IMR-90 (cell line): ENCODE data around the gene PPARD. TPM values are rescaled to one million over a fixed set of nuclear protein-coding genes. Genes with fewer than 3 reads are reported as not detected.

ENCODE experiments used
- ATAC-seq: fragments of 200-7000 bp; cut with Tn5 transposase; 2 replicates; pipeline ENCODE4 v1.9.1; 2020; ENCODE audit warnings: low read depth, mild to moderate bottlenecking, moderate library complexity
- BruUV-seq: library from RNA; stranded (reverse); fragments of 400-500 nt; replicated peaks from 2 replicates; lab custom pipeline; 2021; lab: Mats Ljungman, UMichigan
- CTCF ChIA-PET: fragments of 300-600 bp; formaldehyde crosslinking; extraction: SDS; loops from one replicate; lab custom pipeline; 2021; ENCODE audit warnings: antibody characterized with exemption; lab: Yijun Ruan, JAX
- POLR2A ChIA-PET: fragments of 300-600 bp; sonication (Branson Sonifier 250); formaldehyde crosslinking; loops from one replicate; lab custom pipeline; 2022; ENCODE audit warnings: antibody characterized with exemption; ENCODE audit not compliant: unreplicated experiment; lab: Charles Lee
- DNase-seq: peaks from one replicate; pipeline ENCODE4 v3.0.0; 2013
- H2AFZ ChIP-seq: replicated peaks from 2 replicates; pipeline ENCODE3; 2013; ENCODE audit warnings: low read length, mild to moderate bottlenecking; ENCODE audit not compliant: poor library complexity
- H2AK5ac ChIP-seq: 2 replicates; pipeline ENCODE4 v1.6.1; 2013; ENCODE audit warnings: low read depth, low read length, inconsistent platforms
- H2AK9ac ChIP-seq: replicated peaks from 2 replicates; pipeline ENCODE3; 2013; ENCODE audit warnings: mild to moderate bottlenecking, low read depth, low read length, moderate library complexity; ENCODE audit not compliant: poor library complexity
- H2BK120ac ChIP-seq: 2 replicates; pipeline ENCODE4 v1.6.1; 2013; ENCODE audit warnings: low read depth, low read length, inconsistent platforms
- H2BK15ac ChIP-seq: 3 replicates; pipeline ENCODE4 v1.6.1; 2013; ENCODE audit warnings: low read depth, low read length, inconsistent platforms
- H2BK20ac ChIP-seq: 2 replicates; pipeline ENCODE4 v1.6.1; 2013; ENCODE audit warnings: low read depth, mild to moderate bottlenecking, inconsistent platforms, low read length, moderate library complexity
- H2BK5ac ChIP-seq: 2 replicates; pipeline ENCODE4 v1.6.1; 2013; ENCODE audit warnings: mild to moderate bottlenecking, low read depth, low read length, inconsistent platforms; ENCODE audit not compliant: poor library complexity, severe bottlenecking
- H3K14ac ChIP-seq: replicated peaks from 2 replicates; pipeline ENCODE4 v1.6.1; 2013; ENCODE audit warnings: low read depth, low read length, inconsistent platforms
- H3K18ac ChIP-seq: 2 replicates; pipeline ENCODE4 v1.6.1; 2013; ENCODE audit warnings: low read depth, low read length, control low read depth
- H3K23ac ChIP-seq: 2 replicates; pipeline ENCODE4 v1.6.1; 2013; ENCODE audit warnings: low read depth, low read length, inconsistent platforms
- H3K27ac ChIP-seq: 2 replicates; pipeline ENCODE4 v1.5.1; 2013; ENCODE audit warnings: mild to moderate bottlenecking, control low read depth, low read length; ENCODE audit not compliant: insufficient read depth
- H3K27me3 ChIP-seq: 2 replicates; pipeline ENCODE4 v1.6.1; 2013; ENCODE audit warnings: low read length; ENCODE audit not compliant: control insufficient read depth, insufficient read depth
- H3K36me3 ChIP-seq: 2 replicates; pipeline ENCODE4 v1.6.1; 2013; ENCODE audit warnings: low read length, mixed read lengths; ENCODE audit not compliant: control insufficient read depth, insufficient read depth
- H3K4ac ChIP-seq: 2 replicates; pipeline ENCODE4 v1.6.1; 2013; ENCODE audit warnings: low read depth, low read length, inconsistent platforms
- H3K4me1 ChIP-seq: 2 replicates; pipeline ENCODE4 v1.6.1; 2013; ENCODE audit warnings: low read length, mixed read lengths; ENCODE audit not compliant: control insufficient read depth, insufficient read depth
- H3K4me2 ChIP-seq: 2 replicates; pipeline ENCODE4 v1.6.1; 2013; ENCODE audit warnings: low read depth, mild to moderate bottlenecking, control low read depth, low read length, moderate library complexity
- H3K4me3 ChIP-seq: 2 replicates; pipeline ENCODE4 v1.5.1; 2013; ENCODE audit warnings: low read depth, mild to moderate bottlenecking, control low read depth, low read length, moderate library complexity; ENCODE audit not compliant: insufficient read depth
- H3K56ac ChIP-seq: 2 replicates; pipeline ENCODE4 v1.6.1; 2013; ENCODE audit warnings: low read length, inconsistent platforms; ENCODE audit not compliant: insufficient read depth; ENCODE audit errors: extremely low read depth
- H3K79me1 ChIP-seq, 2 experiments: 2 replicates each; pipeline ENCODE4 v1.6.1; 2013; ENCODE audit warnings: low read length in 2 of 2, inconsistent platforms in 1 of 2, low read depth in 1 of 2
- H3K9ac ChIP-seq: 2 replicates; pipeline ENCODE4 v1.6.1; 2013; ENCODE audit warnings: low read depth, low read length, control low read depth
- H3K9me1 ChIP-seq: 2 replicates; pipeline ENCODE4 v1.6.1; 2013; ENCODE audit warnings: low read length, inconsistent platforms; ENCODE audit not compliant: insufficient read depth
- H3K9me3 ChIP-seq: 2 replicates; pipeline ENCODE4 v1.6.1; 2013; ENCODE audit warnings: low read length; ENCODE audit not compliant: control insufficient read depth, insufficient read depth
- H4K20me1 ChIP-seq: 2 replicates; pipeline ENCODE4 v1.6.1; 2013; ENCODE audit warnings: low read length, inconsistent platforms; ENCODE audit not compliant: insufficient read depth
- H4K5ac ChIP-seq: 2 replicates; pipeline ENCODE4 v1.6.1; 2013; ENCODE audit warnings: mild to moderate bottlenecking, low read depth, low read length, control low read depth
- H4K8ac ChIP-seq, 2 experiments: 2 replicates each; pipeline ENCODE4 v1.6.1; 2013; ENCODE audit warnings: low read depth in 2 of 2, low read length in 2 of 2, control low read depth in 1 of 2, inconsistent platforms in 1 of 2
- H4K91ac ChIP-seq: 2 replicates; pipeline ENCODE4 v1.6.1; 2013; ENCODE audit warnings: low read depth, low read length, inconsistent platforms; ENCODE audit not compliant: insufficient read depth
- BHLHE40 ChIP-seq: fragments of 150-350 bp; IDR thresholded peaks from 2 replicates; pipeline ENCODE4 v1.6.1; 2016; ENCODE audit warnings: mild to moderate bottlenecking, low read depth, low read length
- CEBPB ChIP-seq: IDR thresholded peaks from 2 replicates; pipeline ENCODE4 v1.6.1; 2012; ENCODE audit warnings: low read depth, low read length, improper control_type of control experiment
- CHD1 ChIP-seq: IDR thresholded peaks from 2 replicates; pipeline ENCODE4 v1.6.1; 2012; ENCODE audit warnings: low read depth, low read length, improper control_type of control experiment
- MAFK ChIP-seq: IDR thresholded peaks from 2 replicates; pipeline ENCODE4 v1.6.1; 2012; ENCODE audit warnings: low read depth, low read length, improper control_type of control experiment
- MXI1 ChIP-seq: IDR thresholded peaks from 2 replicates; pipeline ENCODE4 v1.6.1; 2012; ENCODE audit warnings: low read depth, mild to moderate bottlenecking, low read length, moderate library complexity, borderline replicate concordance
- NFE2L2 ChIP-seq: fragments of 150-350 bp; IDR thresholded peaks from 2 replicates; pipeline ENCODE4 v1.6.1; 2016; ENCODE audit warnings: low read depth, mild to moderate bottlenecking, low read length
- RAD21 ChIP-seq: IDR thresholded peaks from 2 replicates; pipeline ENCODE4 v1.6.1; 2012; ENCODE audit warnings: low read length, improper control_type of control experiment
- RCOR1 ChIP-seq: IDR thresholded peaks from 2 replicates; pipeline ENCODE4 v1.6.1; 2012; ENCODE audit warnings: mild to moderate bottlenecking, low read length, improper control_type of control experiment; ENCODE audit not compliant: insufficient replicate concordance
- RFX5 ChIP-seq: IDR thresholded peaks from 2 replicates; pipeline ENCODE4 v1.8.0; 2012; ENCODE audit warnings: low read depth, mild to moderate bottlenecking, low read length, moderate library complexity
- SMC3 ChIP-seq: fragments of 150-350 bp; IDR thresholded peaks from 2 replicates; pipeline ENCODE4 v1.6.1; 2016; ENCODE audit warnings: low read depth, mild to moderate bottlenecking, antibody characterized with exemption, low read length, moderate library complexity
- WGBS, 2 experiments: methylation state at CpG; one replicate each; pipeline versions ENCODE4 v1.1.5 to v1.1.7; 2013; ENCODE audit warnings: missing lambda C conversion rate in 2 of 2; ENCODE audit not compliant: insufficient read length in 1 of 2; ENCODE audit errors: extremely low coverage in 2 of 2; 5-methylcytosine and 5-hydroxymethylcytosine counted together
- dilution Hi-C: fragments of 300-500 bp; cut with HindIII; formaldehyde crosslinking; loops from one replicate; pipeline ENCODE4 v1.14.3; 2018; ENCODE audit warnings: low sequenced_read_pairs; ENCODE audit not compliant: unreplicated experiment
- in situ Hi-C: fragments of 300-500 bp; cut with MboI; formaldehyde crosslinking; loops from 3 replicates; pipeline ENCODE4 v1.14.3; 2019; ENCODE audit warnings: low sequenced_read_pairs, inconsistent platforms, mixed read lengths
- intact Hi-C: fragments of 100-400 bp; cut with micrococcal nuclease; formaldehyde crosslinking; loops from 2 replicates; pipeline ENCODE4 v1.10.0; 2022
- polyA plus RNA-seq, 3 experiments: library from polyadenylated mRNA; depleted of rRNA; stranded (reverse); fragments of >200 nt; gene quantifications; 2 replicates each; pipeline ENCODE4 v1.2.3, GENCODE V29; 2012; ENCODE audit warnings: low replicate concordance in 1 of 3
- total RNA-seq: library from RNA; depleted of rRNA; stranded (reverse); fragments of >200 nt; gene quantifications from 2 replicates; pipeline ENCODE4 v1.2.3, GENCODE V29; 2012
- TF ChIP-seq, protein P1 (sequence below): conservative IDR thresholded peaks from 2 replicates; pipeline ENCODE4 v1.5.1; 2012; ENCODE audit warnings: mild to moderate bottlenecking, low read depth, low read length, improper control_type of control experiment

The PPARD gene
- total and polyA plus RNA-seq, 2 of the 4 experiments (the other 2 are of a cell fraction) = 10.4 to 69.0 TPM

DNA sequence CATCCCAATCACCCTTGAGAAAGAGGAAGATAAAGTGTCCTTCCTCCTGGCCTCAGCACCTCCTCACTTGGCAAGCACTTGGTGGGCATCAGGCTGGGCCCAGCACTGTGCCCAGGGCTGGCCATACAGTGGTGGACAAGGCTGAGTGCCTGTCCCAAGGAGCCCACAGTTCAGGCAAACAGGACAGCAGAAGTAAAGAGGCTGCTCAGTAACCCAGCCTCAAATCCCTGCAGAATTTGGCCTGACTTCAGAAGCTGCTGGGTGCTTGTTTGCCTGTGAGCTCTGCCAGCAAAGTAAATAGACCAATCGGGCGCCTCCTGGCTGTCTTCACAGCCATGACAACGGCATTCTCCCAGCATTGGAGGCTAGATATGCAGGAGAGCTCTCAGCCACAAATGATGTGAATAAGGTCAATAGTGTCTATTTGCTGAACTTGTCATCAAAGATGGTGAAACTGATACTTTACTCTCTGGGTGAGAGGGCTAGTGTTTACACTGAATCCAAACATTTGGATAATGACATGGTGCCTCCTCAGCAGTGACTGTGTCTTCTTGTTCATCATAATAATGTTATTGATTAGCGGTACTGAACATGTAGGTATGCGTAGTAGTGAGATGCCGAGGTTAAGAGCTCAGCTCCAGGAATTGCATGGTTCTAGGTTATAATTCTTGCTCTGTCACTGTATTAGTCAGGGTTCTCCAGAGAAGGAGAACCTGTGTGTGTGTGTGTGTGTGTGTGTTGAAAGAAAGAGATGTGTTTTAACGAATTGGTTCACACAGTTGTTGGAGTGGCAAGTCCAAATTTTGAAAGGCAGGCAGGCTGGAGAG is 72.9 kb downstream of the PPARD start:
- peak overlapping the region; percentile 92 for H2AK5ac ChIP-seq
- H3K18ac ChIP-seq = peak overlapping the region; percentile 35
- H3K56ac ChIP-seq = no peak overlapping the region
- peaks cover 54% of the 10 kb centered on the region for H3K36me3 ChIP-seq
- 5% methylated on average over 4 of the region's 7 CpGs; no CpG with 5 or more reads in 1 of the 2 experiments for WGBS, 2 experiments
- H3K4ac ChIP-seq = peak overlapping the region; percentile 95
- peak; percentile 96 for DNase-seq
- no peak overlapping the region for H3K4me3 ChIP-seq
- no TSS peak for BruUV-seq
- H2BK20ac ChIP-seq = peak overlapping the region; percentile 79
- H3K9ac ChIP-seq = peak overlapping the region; percentile 26; the same call in 1 of the 2 replicates
- H2BK5ac ChIP-seq = peak overlapping the region; percentile 78
- H3K9me1 ChIP-seq = peaks cover 52% of the 10 kb centered on the region
- dilution Hi-C loops = no loop called here
- H3K27me3 ChIP-seq = no peaks in the 10 kb centered on the region
- in situ Hi-C loops = no loop called here
- H2AFZ ChIP-seq = peak overlapping the region; percentile 74
- peak overlapping the region; percentile 91 for H2BK120ac ChIP-seq
- peak overlapping the region; percentile 23; the same call in 1 of the 2 replicates for H4K5ac ChIP-seq
- peaks cover 40 to 85% of the 10 kb centered on the region in 2 experiments for H3K79me1 ChIP-seq
- peak overlapping the region; percentile 59; the same call in 1 of the 2 replicates for H3K23ac ChIP-seq
- peak overlapping the region; percentile 77 for H3K27ac ChIP-seq
- ChIA-PET POLR2A (interaction anchor here (0.6 to 1.3 kb wide), 2 partner anchors 13 to 72 kb away, joined by 4 read pairs; no protein-coding TSS in a partner anchor), CTCF (interaction anchor here (0.6 to 1.5 kb wide), 8 partner anchors 9 to 71 kb away, joined by 3 to 7 read pairs (median 4); no protein-coding TSS in a partner anchor)
- TF ChIP-seq RCOR1 = peak; percentile 30
- peak; percentile 75; the same call in 1 of the 2 replicates for TF ChIP-seq BHLHE40
- TF ChIP-seq NFE2L2 = peak; percentile 72
- TF ChIP-seq MAFK = peak; percentile 28; the same call in 1 of the 2 replicates
- TF ChIP-seq RFX5 = no peak; the same call in 1 of the 2 replicates
- no peak for TF ChIP-seq CHD1
- TF ChIP-seq SMC3 = peak; percentile 83
- TF ChIP-seq CEBPB = peak; percentile 49; the same call in 1 of the 2 replicates
- peak; percentile 33; the same call in 1 of the 2 replicates for TF ChIP-seq MXI1
- TF ChIP-seq RAD21 = peak; percentile 73
- TF ChIP-seq, protein P1, sequence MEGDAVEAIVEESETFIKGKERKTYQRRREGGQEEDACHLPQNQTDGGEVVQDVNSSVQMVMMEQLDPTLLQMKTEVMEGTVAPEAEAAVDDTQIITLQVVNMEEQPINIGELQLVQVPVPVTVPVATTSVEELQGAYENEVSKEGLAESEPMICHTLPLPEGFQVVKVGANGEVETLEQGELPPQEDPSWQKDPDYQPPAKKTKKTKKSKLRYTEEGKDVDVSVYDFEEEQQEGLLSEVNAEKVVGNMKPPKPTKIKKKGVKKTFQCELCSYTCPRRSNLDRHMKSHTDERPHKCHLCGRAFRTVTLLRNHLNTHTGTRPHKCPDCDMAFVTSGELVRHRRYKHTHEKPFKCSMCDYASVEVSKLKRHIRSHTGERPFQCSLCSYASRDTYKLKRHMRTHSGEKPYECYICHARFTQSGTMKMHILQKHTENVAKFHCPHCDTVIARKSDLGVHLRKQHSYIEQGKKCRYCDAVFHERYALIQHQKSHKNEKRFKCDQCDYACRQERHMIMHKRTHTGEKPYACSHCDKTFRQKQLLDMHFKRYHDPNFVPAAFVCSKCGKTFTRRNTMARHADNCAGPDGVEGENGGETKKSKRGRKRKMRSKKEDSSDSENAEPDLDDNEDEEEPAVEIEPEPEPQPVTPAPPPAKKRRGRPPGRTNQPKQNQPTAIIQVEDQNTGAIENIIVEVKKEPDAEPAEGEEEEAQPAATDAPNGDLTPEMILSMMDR = peak; percentile 78
- ATAC-seq = peak; percentile 90
- H4K20me1 ChIP-seq = peaks cover 7% of the 10 kb centered on the region
- intact Hi-C loops = loop anchor here (1.0 kb wide), 1 partner anchor 73 kb away; the partner anchor contains the start of gene PPARD
- H2BK15ac ChIP-seq = peak overlapping the region; percentile 53; the same call in 1 of the 3 replicates
- H2AK9ac ChIP-seq = peak overlapping the region; percentile 89
- peaks cover 32% of the 10 kb centered on the region for H3K4me1 ChIP-seq
- peak overlapping the region; percentile 83; the same call in 1 of the 2 replicates for H3K14ac ChIP-seq
- H4K8ac ChIP-seq = peak overlapping the region; percentile 14 to 82; a peak in 3 of 4 replicates
- no peaks in the 10 kb centered on the region for H3K9me3 ChIP-seq
- H4K91ac ChIP-seq = peak overlapping the region; percentile 85
- peak overlapping the region; percentile 32 for H3K4me2 ChIP-seq
